G401 (cell line): ENCODE results near the gene COQ8A. TPM values are rescaled to one million over a fixed set of nuclear protein-coding genes. Genes with fewer than 3 reads are reported as not detected.

ENCODE experiments used
- DNase-seq: peaks from one replicate; pipeline ENCODE4 v3.0.0-alpha.2; 2015; ENCODE audit warnings: low spot score
- in situ Hi-C: cut with HindIII; loops from 2 replicates; pipeline ENCODE4 v1.10.0; 2016; ENCODE audit warnings: low sequenced_read_pairs, mixed read lengths
- total RNA-seq: library from RNA; depleted of rRNA; stranded (reverse); fragments of >200 nt; shearing (Covaris generic); gene quantifications from 2 replicates; pipeline ENCODE4 v1.2.3, GENCODE V29; 2014

The COQ8A gene
- total RNA-seq, 1 experiment from 2014 or later, result 31.7 TPM

GRCh38 chr1:226980565-226981385, 40.7 kb downstream of the COQ8A start:
- in situ Hi-C loops, result no loop called here

DNA sequence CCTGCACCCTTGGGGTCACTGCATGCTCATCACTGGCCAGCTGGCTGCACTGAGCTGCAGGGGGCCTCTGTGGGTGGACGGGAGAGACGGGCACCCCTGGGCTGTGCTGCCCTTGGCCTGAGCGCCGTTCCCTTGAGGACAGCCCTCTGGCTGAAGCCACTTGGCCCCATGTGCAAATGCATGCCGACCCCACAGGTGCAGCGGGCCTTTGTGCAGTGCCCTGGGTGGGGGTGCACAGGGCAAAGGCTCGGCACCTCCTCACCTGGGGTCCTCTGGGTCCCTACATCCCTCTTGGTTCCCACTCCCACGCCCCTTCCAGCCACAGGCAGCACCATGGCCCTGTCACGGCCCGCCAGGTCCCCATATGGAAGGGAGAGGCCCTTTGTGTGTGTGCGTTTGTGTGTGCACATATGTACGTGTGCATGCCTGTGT, 41.3 kb downstream of the COQ8A start:
- no peak for DNase-seq
- in situ Hi-C loops, result no loop called here

More at GRCh38 chr1:226980565-226981385, 40.7 kb downstream of the COQ8A start:
- no peak for DNase-seq

- in situ Hi-C loops, result no loop called here
- DNase-seq, result no peak
Observed at GRCh38 chr1:226981838-226982237, 41.7 kb downstream of the COQ8A start.

- in situ Hi-C loops, result no loop called here
- no peak for DNase-seq
Observed at GRCh38 chr1:226982451-226983177, 42.5 kb downstream of the COQ8A start.

DNA sequence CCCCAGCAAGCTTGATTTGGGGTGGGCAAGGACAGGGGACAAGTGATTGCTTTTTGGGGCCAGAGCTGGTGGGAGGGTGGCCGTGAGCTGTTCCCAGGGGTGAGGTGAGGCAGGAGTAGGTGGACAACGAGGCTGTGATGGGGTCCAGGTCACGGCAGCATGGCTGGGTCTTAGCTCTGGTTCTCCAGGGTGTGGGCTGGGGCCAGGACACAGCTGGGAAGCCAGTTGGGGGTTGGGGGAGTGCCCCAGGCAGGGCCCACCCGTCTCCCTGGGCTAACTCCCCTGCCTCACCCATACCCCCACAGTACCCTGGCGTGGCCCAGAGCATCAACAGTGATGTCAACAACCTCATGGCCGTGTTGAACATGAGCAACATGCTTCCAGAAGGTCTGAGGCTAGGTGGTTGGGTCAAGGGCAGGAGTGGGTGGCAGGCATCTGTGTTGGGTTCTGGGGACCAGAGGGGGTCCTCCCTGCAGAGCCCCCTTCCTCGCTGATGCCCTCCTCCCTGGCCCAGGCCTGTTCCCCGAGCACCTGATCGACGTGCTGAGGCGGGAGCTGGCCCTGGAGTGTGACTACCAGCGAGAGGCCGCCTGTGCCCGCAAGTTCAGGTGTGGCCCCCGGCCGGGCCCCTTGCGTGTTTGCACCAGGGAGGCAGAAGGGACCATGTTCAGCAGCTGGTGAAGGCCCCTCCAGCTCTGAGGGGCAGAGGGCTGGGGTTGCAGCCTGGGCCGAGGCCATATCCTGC, 43.3 kb downstream of the COQ8A start:
- in situ Hi-C loops, result no loop called here
- DNase-seq, result no peak

- in situ Hi-C loops, result no loop called here
- DNase-seq, result no peak
Observed at GRCh38 chr1:226983992-226984364, 43.9 kb downstream of the COQ8A start.

DNA sequence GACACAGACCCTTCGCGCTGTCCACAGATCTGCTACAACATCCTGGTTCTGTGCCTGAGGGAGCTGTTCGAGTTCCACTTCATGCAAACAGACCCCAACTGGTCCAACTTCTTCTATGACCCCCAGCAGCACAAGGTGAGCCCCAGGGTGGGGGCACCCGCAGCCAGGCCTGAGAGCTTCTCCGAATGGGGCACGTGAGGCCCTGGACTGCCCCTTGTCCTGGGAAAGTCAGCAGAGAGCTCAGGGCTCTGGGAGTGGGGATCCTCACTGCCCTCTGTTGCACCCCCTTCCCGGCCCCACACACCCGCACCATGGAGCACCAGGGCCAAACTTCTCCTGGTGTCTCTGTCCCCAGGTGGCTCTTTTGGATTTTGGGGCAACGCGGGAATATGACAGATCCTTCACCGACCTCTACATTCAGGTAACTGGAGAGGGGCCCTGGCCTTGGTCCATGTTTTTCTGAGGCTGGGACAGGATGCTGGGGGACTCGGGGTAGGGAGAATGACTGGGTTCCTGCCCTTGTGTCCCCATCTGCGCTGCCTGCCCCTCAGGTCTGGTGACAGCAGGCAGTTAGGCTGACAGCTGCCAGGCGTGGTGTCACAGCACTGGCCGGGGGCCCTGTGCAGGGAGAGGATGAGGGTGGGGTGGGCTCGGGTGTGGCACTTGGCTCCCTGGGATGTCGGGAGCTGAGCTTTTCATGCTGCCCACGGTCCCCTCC, 44.6 kb downstream of the COQ8A start:
- no peak for DNase-seq
- in situ Hi-C loops, result no loop called here

DNA sequence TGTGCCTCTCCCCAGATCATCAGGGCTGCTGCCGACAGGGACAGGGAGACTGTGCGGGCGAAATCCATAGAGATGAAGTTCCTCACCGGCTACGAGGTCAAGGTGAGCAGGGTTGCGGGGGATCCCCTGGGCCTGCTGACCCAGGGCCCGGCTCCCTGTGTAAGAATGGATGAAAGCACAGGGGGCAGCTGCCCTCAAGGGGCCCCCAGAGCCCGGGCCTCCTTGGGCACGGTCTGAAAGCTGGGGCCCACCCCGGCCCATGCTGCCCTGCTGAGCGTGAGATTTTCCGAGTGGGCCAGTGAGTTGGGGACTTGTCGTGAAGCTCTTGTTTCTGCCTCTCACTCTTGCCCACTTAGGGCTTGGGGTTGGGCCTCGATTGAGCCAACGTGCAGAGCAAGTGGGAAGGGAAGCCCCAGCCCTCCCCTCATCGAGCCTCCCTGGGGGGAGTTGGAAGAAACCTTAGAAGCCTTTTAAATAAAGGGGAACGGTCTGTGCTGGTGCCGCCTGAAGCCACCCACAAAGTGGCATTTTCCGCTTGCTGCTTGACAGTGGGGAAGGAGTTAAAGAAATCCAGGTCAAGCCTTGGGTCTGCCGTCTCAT, 45.2 kb downstream of the COQ8A start:
- DNase-seq, result no peak
- in situ Hi-C loops, result no loop called here

DNA sequence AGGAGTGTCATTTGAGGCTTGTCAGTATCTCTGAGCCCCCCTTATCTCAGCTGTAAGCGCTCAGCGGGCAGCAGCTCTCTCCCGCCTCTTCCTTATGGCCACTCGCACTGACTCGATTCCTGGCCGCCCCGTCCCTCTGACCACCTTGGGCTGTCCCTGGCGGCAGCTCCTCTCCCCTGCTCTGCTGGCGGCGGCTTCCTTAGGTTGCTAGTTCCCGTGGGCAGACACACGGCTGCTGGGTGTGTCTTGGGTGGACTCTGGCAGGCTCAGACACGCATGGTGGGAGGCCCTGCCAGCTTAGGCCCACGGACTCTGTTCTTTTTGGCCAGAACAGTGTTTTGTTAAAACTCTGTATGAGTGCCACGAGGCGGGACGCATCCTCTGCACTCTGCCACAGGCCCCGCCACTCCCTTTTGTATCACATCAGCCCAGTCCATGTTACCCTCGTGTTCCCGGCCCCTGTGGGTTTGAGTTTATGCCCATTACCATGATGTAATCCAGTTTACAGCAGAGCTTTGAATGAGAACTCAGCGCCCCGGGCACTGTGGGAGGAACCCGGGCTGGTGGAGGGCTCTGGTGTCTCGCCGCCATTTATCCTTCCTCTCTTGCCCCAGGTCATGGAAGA, 45.9 kb downstream of the COQ8A start:
- in situ Hi-C loops, result no loop called here
- DNase-seq, result no peak

GRCh38 chr1:226986496-226987178, 46.5 kb downstream of the COQ8A start:
- DNase-seq, result no peak
- in situ Hi-C loops, result no loop called here

- in situ Hi-C loops, result no loop called here
- DNase-seq, result no peak
Observed at GRCh38 chr1:226987179-226987536, 47.1 kb downstream of the COQ8A start.

DNA sequence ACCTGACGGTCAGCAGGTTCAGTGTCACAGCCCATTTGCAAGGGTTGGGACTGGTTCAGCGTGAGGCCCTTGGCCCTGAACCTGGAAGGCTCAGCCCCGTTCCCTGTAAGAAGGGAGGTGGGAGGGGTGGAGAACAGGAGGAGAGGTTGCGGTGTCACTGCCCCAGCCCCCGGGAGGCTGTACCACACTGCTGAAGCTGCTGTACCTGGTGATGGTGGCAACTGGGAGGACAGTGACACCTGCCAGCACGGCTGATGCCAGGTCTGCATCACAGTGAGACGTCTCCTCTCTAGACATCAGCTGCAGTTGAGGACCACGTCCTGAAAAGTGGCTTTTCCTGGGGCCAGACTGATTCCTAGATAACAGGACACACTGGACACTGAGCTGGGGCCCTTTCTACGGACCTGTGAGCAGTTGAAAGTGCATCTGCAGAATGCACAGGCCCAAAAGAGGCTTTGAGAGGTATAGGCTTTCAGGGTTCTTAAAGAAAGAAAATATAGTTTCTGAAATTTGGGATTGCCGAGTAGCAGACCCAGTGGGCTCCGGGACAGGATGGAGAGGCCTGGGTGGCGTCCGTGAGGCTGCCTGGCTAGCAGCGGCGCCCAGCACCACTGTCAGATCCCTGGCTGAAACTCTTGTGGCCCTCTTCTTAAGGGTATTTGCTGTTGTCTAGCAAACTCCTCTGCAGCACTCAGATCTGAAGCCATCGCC, 47.7 kb downstream of the COQ8A start:
- DNase-seq, result no peak
- in situ Hi-C loops, result no loop called here

- in situ Hi-C loops, result no loop called here
Observed at GRCh38 chr1:226988334-226988666, 48.2 kb downstream of the COQ8A start.

GRCh38 chr1:226989085-226989920, 49.2 kb downstream of the COQ8A start:
- no peak for DNase-seq
- in situ Hi-C loops, result no loop called here

More at GRCh38 chr1:226988334-226988666, 48.2 kb downstream of the COQ8A start:
- no peak for DNase-seq

GRCh38 chr1:226990133-226990716, 50.1 kb downstream of the COQ8A start:
- no peak for DNase-seq
- in situ Hi-C loops, result no loop called here

DNA sequence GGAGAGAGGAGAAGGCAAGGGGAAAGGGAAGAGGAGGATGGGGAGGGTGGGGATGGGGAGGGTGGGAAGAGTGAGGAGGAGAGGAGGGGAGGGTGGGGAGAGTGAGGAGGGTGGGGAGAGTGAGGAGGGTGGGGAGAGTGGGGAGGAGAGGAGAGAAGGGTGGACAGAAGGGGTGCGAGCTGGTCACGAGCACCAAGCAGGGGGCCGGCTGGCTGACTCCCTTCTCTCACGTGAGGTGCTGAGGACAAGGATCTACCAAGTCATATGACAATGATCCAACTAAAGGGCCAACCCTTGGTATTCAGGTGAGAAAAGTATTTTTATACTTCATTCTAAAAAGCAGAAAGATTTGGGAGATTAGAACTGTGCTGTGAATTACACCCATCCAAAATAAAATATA, 51.8 kb downstream of the COQ8A start:
- no peak for DNase-seq
- in situ Hi-C loops, result no loop called here
